ENCODE data around the gene MROH7.

GRCh38 chr1:54714881-54715492, 73.4 kb downstream of the MROH7 start:
- TF ChIP-seq REST (IDR thresholded peaks at IDR 0.05; ENCODE audit: insufficient read depth in 1 of 2, low read depth in 2 of 2, low read length in 2 of 2): no peak
- TF ChIP-seq POLR2AphosphoS5 (IDR thresholded peaks at IDR 0.05; ENCODE audit: low read depth, low read length): no peak

Data from PFSK-1 (cell line).